GM21390 (cell line): Measurements from ENCODE around the gene FAM222A.

Experiments used
- ATAC-seq: cut with Tn5 transposase; IDR thresholded peaks from one replicate; pipeline ENCODE4 v1.9.1; 2021; ENCODE audit not compliant: unreplicated experiment

FAM222A gene

GRCh38 chr12:109724321-109724892 is 10.8 kb downstream of the FAM222A start:
- no peak for ATAC-seq

GRCh38 chr12:109725321-109726105 is 11.9 kb downstream of the FAM222A start:
- ATAC-seq: no peak

- ATAC-seq: no peak
Observed at GRCh38 chr12:109726106-109726497, 12.5 kb downstream of the FAM222A start.

- no peak for ATAC-seq
Observed at GRCh38 chr12:109726511-109727038, 12.9 kb downstream of the FAM222A start.

GRCh38 chr12:109727039-109727723 is 13.6 kb downstream of the FAM222A start:
- no peak for ATAC-seq

- ATAC-seq: no peak
Observed at GRCh38 chr12:109727746-109728726, 14.4 kb downstream of the FAM222A start.

GRCh38 chr12:109728921-109729320 is 15.3 kb downstream of the FAM222A start:
- no peak for ATAC-seq

- ATAC-seq: no peak
Observed at GRCh38 chr12:109729371-109729781, 15.8 kb downstream of the FAM222A start.

- ATAC-seq: no peak
Observed at GRCh38 chr12:109729801-109730200, 16.2 kb downstream of the FAM222A start.

GRCh38 chr12:109730306-109731145 is 16.9 kb downstream of the FAM222A start:
- ATAC-seq: no peak

GRCh38 chr12:109731231-109731731 is 17.7 kb downstream of the FAM222A start:
- no peak for ATAC-seq

- ATAC-seq: no peak
Observed at GRCh38 chr12:109731806-109732205, 18.2 kb downstream of the FAM222A start.

- ATAC-seq: no peak
Observed at GRCh38 chr12:109732321-109733305, 19.0 kb downstream of the FAM222A start.

- no peak for ATAC-seq
Observed at GRCh38 chr12:109734219-109735000, 20.8 kb downstream of the FAM222A start.

- no peak for ATAC-seq
Observed at GRCh38 chr12:109735051-109735521, 21.5 kb downstream of the FAM222A start.

GRCh38 chr12:109735825-109736551 is 22.4 kb downstream of the FAM222A start:
- no peak for ATAC-seq
